DND-41 (cell line): Measurements from ENCODE around the gene KLF6.
A peak's percentile ranks its signal among the peaks of the same experiment; 100 is the strongest.

Experiments
- ATAC-seq: fragments of 200-7000 bp; cut with Tn5 transposase; 3 replicates; pipeline ENCODE4 v1.9.1; 2021; ENCODE audit warnings: low read depth; ENCODE audit not compliant: insufficient read depth
- DNase-seq: peaks from one replicate; pipeline ENCODE4 v3.0.0-alpha.2; 2020
- H2AFZ ChIP-seq: 2 replicates; pipeline ENCODE4 v1.6.0; 2012; ENCODE audit warnings: low read depth, low read length
- H3K27ac ChIP-seq: 2 replicates; pipeline ENCODE4 v1.5.1; 2012; ENCODE audit warnings: low read length, inconsistent platforms
- H3K27me3 ChIP-seq: fragments of 200-600 bp; sonication (generic); 2 replicates; pipeline ENCODE4 v1.6.0; 2012; ENCODE audit warnings: low read length, mild to moderate bottlenecking, inconsistent platforms; ENCODE audit not compliant: insufficient read depth, poor library complexity
- H3K36me3 ChIP-seq: 2 replicates; pipeline ENCODE4 v1.5.1; 2012; ENCODE audit warnings: low read length, inconsistent platforms; ENCODE audit not compliant: insufficient read depth
- H3K4me1 ChIP-seq: 2 replicates; pipeline ENCODE4 v1.5.1; 2012; ENCODE audit warnings: mild to moderate bottlenecking, low read length; ENCODE audit not compliant: insufficient read depth
- H3K4me2 ChIP-seq: 2 replicates; pipeline ENCODE4 v1.6.0; 2012; ENCODE audit warnings: mild to moderate bottlenecking, moderate library complexity, low read length, inconsistent platforms; ENCODE audit not compliant: insufficient read depth
- H3K4me3 ChIP-seq, 2 experiments: fragments of 200-600 bp in 1 of 2; shearing (Covaris generic) in 1 of 2; 2 replicates each; pipeline ENCODE4 v1.5.1; 2012 to 2016; ENCODE audit warnings: inconsistent platforms in 2 of 2, low read length in 2 of 2, mild to moderate bottlenecking in 2 of 2, low read depth in 1 of 2, moderate library complexity in 1 of 2
- H3K79me2 ChIP-seq: 2 replicates; pipeline ENCODE4 v1.6.0; 2012; ENCODE audit warnings: low read length, inconsistent platforms; ENCODE audit not compliant: insufficient read depth
- H3K9ac ChIP-seq: 2 replicates; pipeline ENCODE4 v1.6.0; 2012; ENCODE audit warnings: low read depth, mild to moderate bottlenecking, inconsistent platforms, low read length, moderate library complexity
- H3K9me3 ChIP-seq: 2 replicates; pipeline ENCODE4 v1.5.1; 2012; ENCODE audit warnings: low read length, moderate library complexity, mild to moderate bottlenecking, inconsistent platforms; ENCODE audit not compliant: insufficient read depth, severe bottlenecking
- H4K20me1 ChIP-seq: 2 replicates; pipeline ENCODE4 v1.6.0; 2012; ENCODE audit warnings: low read length; ENCODE audit not compliant: insufficient read depth
- CTCF ChIP-seq: IDR thresholded peaks from 2 replicates; pipeline ENCODE4 v1.5.1; 2012; ENCODE audit warnings: borderline replicate concordance, low read length, moderate library complexity, mild to moderate bottlenecking; ENCODE audit not compliant: poor library complexity, severe bottlenecking; ENCODE audit errors: extremely low read depth
- EZH2 ChIP-seq: IDR thresholded peaks from 3 replicates; pipeline ENCODE4 v1.6.1; 2012; ENCODE audit warnings: borderline replicate concordance, low read depth, mild to moderate bottlenecking, moderate library complexity, low read length, inconsistent platforms; ENCODE audit not compliant: severe bottlenecking

Gene KLF6

GRCh38 chr10:3774814-3775695, 10.0 kb downstream of the KLF6 start:
- peak; percentile 27 for DNase-seq
- H3K27ac ChIP-seq = 0 out of 2 replicates have a peak overlapping the region, but pooled peaks have one; percentile 7
- H4K20me1 ChIP-seq = peaks cover 39% of the 10 kb centered on the region

GRCh38 chr10:3774018-3774813, 10.8 kb downstream of the KLF6 start:
- H3K36me3 ChIP-seq = peaks cover 47% of the 10 kb centered on the region
- H3K9ac ChIP-seq = no peak overlapping the region
- no peak overlapping the region for H3K27ac ChIP-seq
- peaks cover 15% of the 10 kb centered on the region for H3K4me1 ChIP-seq
- peak; percentile 8; the same call in 2 of the 3 replicates for ATAC-seq
- H3K9me3 ChIP-seq = no peaks in the 10 kb centered on the region
- no peaks in the 10 kb centered on the region for H3K27me3 ChIP-seq
- H3K79me2 ChIP-seq = peaks cover 21% of the 10 kb centered on the region
- no peak for DNase-seq
- TF ChIP-seq CTCF = no peak
- TF ChIP-seq EZH2 = no peak
- H3K4me3 ChIP-seq = no peak overlapping the region
- no peak overlapping the region for H2AFZ ChIP-seq
- no peak overlapping the region for H3K4me2 ChIP-seq
- H4K20me1 ChIP-seq = peaks cover 30% of the 10 kb centered on the region

More at GRCh38 chr10:3774814-3775695, 10.0 kb downstream of the KLF6 start:
- Histone ChIP-seq H3K4me2 (no peak overlapping the region), H3K79me2 (peaks cover 29% of the 10 kb centered on the region), H3K36me3 (peaks cover 55% of the 10 kb centered on the region), H3K9ac (no peak overlapping the region), H3K9me3 (no peaks in the 10 kb centered on the region), H3K4me3 (no peak overlapping the region), H2AFZ (no peak overlapping the region), H3K27me3 (no peaks in the 10 kb centered on the region), H3K4me1 (peaks cover 23% of the 10 kb centered on the region)
- ATAC-seq = peak; percentile 44
- TF ChIP-seq EZH2 (no peak), CTCF (no peak)

- TF ChIP-seq CTCF (no peak), EZH2 (no peak)
- DNase-seq = no peak
Measured at GRCh38 chr10:3773460-3774017, 11.5 kb downstream of the KLF6 start.

More at GRCh38 chr10:3773460-3774017, 11.5 kb downstream of the KLF6 start:
- Histone ChIP-seq H3K4me2 (no peak overlapping the region), H3K27ac (0 out of 2 replicates have a peak overlapping the region, but pooled peaks have one; percentile 38), H3K9me3 (no peaks in the 10 kb centered on the region), H2AFZ (no peak overlapping the region), H3K4me3 (no peak overlapping the region), H3K79me2 (peaks cover 14% of the 10 kb centered on the region), H3K27me3 (no peaks in the 10 kb centered on the region), H3K36me3 (peaks cover 40% of the 10 kb centered on the region), H3K4me1 (peaks cover 9% of the 10 kb centered on the region; the same call in 1 of the 2 replicates), H4K20me1 (peaks cover 24% of the 10 kb centered on the region), H3K9ac (no peak overlapping the region)
- ATAC-seq = no peak
